Activated T-cell treated with anti-CD3 and anti-CD28 coated beads for 48 hours (primary cell): ENCODE results near the gene SKA1.

Experiments used
- DNase-seq: peaks from one replicate; pipeline ENCODE4 v3.0.0-alpha.2; 2020; ENCODE audit warnings: low read depth

Gene SKA1, protein sequence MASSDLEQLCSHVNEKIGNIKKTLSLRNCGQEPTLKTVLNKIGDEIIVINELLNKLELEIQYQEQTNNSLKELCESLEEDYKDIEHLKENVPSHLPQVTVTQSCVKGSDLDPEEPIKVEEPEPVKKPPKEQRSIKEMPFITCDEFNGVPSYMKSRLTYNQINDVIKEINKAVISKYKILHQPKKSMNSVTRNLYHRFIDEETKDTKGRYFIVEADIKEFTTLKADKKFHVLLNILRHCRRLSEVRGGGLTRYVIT

DNA sequence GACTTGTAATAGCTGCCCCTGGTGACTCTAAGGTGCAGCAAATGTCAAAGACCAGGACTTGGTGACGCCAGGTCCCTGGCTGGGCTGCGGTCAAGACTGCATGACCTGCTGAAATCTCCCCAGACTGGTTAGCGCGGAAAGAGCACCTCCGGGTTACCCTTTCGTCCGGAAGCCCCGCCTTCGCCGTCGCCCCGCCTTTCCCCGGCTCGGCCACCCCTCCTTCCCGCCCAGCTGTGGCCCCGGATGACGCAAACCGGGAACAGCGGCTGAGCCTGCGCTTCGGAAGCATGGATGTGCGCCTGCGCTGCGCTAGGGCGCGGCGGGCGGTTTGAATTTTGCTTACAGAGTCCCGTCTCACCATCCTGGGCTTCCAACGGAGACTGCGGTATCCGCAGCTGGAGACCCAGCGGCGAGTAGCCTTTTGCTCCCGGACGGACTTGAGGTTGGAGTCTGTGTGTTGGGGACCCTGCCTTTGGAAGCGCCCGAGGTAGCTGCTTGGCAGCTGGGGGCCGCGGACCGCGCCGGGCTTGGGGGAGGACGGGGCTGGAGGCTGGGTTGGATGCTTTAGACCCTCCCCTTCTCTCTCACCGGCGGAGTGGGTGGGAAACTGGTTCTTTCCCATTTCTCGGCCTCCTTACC, at the start of gene SKA1:
TSS of gene SKA1 (plus strand) at position 294 of the 639 bp plus-strand sequence. CDS start 785 bp downstream, outside the sequence.
- DNase-seq: peak; percentile 91

DNA sequence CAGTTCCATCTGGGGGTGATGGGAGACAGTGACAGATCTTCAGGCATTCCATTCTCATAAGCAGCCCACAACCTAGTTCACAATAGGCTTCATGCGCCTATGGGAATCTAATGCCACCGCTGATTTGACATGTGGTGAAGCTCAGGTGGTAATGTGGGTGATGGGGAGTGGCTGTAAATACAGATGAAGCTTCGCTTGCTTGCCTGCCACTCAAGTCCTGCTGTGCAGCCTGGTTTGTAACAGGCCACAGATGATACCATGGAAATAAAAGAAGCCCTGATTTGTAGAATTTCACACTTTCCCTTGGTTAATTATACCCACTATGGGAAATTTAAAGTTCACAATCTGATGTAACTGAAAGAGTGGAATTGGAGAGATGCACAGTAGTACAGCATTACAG, 46.9 kb upstream of the SKA1 start:
- DNase-seq: no peak

DNA sequence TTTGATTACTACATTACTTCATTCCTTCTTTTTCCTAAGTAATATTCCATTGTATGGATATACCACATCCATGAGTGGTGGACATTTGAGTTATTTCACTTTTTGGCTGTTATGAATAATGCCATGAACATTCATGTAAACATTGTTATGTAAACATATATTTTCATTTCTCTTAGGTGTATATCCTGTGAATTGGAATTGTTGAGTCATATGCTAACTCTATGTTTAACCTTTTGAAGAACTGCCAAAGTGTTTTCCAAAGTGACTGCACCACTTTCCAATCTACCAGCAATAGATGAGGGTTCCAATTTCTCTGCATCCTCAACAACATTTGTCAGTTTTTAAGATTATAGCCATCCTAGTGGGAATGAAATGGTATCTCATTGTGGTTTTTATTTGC, 44.7 kb upstream of the SKA1 start:
- DNase-seq: no peak

DNA sequence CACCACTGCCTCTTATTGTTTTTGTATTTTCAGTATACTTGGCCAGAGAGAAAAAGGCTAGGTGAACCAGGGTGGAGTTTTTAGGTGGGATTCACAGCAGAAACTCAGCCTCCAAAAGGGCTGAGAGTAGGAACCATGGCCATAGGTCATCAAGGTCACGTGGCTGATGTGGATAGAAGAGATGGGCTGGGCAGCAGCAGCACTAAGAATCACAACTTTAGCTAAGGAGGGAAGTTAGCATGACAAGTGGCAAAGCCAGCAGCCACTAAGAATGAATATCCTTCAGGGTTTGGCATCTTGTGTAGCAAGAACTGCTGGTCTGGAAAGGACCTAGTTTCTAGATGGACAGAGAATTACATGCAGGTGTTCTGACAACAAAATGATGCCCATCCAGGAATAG, 43.2 kb upstream of the SKA1 start:
- DNase-seq: no peak

DNA sequence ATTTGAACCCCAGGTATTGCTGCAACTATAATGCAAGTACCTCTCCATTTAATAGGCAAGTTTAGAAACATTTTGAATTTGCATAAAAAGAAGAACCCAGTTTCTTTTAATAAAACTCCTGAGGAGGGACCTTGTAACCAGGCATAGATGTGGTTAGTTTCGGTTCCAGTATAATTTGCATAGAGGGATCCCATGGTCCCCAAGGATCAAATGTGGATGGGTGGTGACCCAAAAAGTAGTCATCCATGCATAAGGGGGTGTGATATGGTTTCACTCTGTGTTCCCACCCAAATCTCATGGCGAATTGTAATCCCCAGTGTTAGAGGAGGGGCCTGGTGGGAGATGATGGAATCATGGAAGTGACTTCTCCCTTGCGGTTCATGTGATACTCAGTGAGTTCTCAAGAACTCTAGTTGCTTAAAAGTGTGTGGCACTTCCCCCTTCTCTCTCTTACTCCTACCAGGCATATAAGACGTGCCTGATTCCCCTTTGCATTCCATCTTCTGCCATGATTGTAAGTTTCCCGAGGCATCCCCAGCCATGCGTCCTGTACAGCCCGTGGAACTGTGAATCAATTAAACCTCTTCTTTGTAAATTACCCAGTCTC, 40.2 kb upstream of the SKA1 start:
- no peak for DNase-seq

DNA sequence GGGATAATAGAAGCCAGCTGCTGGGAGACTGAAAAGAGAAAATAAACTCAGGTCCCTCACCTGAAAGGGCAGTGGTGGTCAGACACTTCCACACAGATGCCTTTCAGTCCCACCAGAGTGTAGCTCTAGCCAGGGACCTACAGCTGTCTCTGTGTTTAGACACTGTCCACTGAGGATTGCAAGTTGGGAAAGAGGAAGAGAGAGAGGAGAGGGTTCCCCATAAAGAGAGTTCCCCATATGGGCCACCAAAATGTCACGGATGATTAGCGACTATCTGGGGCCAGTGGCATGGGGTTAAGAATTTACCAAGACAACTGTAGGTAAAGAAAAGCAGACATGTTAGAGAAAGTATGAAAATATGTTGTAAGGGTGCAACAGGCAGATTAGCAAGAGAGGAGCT, 36.7 kb upstream of the SKA1 start:
- DNase-seq: no peak

DNA sequence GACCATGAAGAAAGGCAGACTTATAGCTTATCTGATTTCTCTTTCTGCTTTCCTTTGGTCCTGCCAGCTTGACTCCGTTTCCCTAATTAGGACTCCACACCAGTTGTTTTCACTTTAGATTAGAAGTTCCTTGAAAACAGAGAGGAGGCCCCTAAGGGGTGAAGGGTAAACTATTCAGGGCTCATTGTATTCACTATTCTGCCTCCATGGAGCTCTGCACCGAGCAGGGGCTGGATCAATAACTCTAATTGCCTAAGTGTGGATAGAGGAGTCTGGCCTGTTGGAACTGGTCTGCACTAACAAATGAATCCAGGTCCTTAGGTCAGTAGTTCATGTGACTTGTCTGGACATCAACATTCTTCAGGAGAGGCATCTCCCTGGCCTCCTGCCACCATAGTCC, 36.1 kb upstream of the SKA1 start:
- DNase-seq: no peak

DNA sequence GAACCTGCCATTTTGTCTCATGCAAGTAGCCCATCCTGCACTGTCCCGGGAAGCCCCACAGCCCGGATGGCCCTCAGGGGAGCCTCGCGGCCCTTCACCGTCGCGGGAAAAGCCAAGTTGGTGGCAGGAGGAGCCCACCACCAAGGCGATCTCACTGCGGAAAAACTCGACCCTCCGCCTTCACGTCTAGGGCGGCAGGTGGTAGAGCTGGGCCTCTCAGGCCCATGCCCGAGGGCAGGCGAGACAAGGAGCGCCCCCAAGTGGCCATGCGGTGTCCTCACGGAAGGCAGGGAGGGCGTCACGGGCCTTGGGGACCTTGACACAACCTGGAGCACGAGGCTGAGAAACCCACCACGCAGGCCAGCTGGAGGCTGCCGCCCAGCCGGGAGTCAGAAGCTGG, 34.8 kb upstream of the SKA1 start:
- DNase-seq: no peak

DNA sequence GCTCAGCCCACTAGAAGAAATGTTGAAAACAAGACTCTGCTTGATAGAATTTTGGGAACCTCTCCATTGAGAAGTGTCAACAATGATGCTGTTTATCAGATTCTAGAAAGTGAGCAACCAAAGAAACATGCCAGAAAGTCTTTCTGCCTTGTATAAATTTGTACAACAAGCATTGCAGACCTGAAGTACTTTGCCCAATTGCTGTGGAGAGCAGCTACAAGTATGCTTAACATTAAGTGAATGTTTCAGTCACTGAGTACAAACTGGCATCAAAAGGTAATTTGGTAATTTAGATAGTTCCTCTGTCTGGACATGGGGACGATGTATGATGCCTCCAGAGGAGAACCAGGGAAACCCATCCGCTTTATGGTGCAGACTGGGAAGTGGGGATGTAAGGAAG, 33.4 kb upstream of the SKA1 start:
- no peak for DNase-seq

DNA sequence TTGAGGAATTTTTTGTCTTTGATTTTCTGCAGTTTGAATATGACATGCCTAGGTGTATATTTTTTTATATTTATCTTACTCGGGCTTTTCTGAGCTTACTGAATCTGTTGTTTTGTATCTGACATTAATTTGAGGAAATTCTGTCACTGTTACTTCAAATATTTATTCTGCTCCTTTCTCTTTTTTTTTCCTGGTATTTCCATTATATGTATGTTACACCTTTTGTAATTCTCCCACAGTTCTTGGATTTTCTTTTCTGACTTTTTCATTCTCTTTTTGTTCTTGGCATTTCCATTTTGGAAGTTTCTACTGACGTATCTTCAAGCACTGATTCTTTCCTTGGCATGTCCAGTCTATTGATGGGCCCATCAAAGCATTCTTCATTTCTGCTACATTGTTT, 24.1 kb upstream of the SKA1 start:
- no peak for DNase-seq

DNA sequence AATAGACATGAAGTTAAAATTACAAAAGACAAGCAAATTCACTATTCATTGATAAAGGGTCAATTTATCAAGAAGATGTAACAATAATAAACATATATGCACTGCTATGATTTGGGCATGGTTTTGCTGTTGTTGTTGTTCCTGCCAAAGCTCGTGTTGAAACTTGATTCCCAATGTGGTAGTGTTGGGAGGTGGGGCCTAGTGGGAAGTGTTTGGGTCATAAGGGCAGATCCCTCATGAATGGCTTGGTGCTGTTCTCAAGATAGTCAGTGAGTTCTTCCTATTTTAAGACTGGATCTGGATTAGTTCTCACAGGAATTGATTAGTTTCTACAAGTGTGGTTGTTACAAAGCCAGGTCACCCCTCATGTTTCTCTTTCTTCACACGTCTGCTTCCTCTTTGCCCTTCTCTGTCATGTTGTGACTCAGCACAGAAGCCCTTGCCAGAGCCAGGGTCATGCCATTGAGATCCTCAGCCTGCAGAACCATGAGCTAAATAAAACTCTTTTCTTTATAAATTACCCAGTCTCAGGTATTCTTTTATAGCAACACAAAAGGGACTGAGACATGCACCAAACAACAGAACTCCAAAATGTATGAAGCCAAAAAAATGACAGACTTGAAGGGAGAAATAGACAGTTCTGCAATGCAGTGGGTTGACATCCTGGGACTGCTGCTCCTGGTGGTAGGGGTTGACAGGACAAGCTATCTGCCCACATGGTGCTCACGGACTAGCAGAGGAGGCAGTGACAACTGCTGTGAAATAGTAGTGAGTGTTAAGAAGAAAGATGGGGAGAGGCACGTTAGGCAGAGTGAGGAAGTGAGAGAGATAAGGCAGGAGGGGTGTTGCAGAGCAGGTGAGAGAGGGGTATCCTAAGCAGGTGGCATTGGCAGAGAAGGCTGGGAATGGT, 18.6 kb upstream of the SKA1 start:
- DNase-seq: no peak

DNA sequence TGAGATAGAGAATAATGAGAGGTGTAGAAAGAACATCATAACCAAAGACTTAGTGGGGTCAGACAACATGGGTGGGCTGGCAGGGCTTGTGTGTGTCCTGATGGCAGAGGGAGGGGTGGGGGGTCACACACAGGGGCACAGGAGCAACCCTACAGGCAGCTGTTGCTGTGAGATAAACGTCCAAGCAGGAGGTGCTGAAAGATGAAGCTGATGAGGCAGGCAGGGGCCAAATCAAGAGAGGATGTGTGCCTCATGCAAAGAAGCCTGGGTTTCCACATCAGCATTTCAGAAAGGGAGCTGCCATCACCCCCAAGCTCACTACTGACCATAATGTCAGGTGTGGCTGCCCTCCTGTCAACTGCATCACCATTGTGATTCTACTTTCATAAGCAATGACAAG, 16.0 kb upstream of the SKA1 start:
- no peak for DNase-seq

DNA sequence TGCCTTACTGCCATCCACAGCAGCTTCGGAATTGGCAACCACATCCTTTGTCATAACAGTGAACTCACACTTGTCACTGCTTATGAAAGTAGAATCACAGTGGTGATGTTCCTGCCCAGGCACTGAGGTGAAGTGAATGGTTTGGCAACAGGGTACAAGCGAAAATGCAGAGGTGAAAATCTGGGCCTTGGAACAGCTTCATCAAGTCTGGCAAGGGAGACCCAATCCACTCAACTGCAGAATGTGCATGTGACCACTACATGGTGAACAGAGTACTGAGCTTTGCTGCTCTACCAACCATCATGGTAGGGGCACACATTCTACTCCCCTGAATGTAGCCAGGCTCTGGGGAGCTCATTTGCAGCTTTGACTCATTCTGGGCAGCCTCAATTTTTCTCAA, 15.0 kb upstream of the SKA1 start:
- DNase-seq: no peak

DNA sequence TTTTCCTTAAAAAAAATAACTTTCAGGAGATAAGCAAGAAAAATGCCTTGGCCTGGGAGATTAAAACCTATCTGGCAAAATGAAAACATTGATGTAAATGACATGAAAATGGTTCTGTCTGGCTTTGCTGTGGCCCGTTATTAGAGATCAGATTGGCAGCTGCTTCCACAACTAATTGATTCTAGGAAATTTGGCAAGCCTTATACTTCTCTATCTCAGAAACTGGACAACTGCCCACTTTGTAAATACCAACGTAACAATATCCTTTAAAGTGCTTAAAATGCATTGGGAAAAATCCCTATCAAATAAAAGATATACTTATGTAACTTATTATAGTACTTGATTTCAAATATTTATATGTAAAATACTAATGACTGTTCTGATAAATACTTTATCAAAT, 14.2 kb upstream of the SKA1 start:
- no peak for DNase-seq

DNA sequence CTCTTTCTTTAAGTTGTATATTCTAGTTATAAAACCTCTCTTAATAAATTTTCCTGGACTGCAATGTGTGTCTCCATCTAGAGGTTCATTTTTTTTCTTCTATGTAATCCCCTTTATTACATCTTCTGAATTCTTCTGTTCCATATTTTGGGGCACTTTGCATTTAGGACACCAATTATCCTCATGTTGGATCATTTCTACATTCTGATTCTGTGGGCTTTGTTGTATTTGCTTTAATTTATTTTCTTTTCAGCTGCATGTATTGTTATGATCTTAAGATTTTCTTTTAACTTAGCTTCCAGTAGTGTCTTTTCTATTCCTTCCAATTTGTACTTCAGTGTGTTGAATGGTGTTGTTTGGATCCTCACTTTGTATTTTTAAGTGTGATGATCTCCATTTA, 5.2 kb upstream of the SKA1 start:
- DNase-seq: no peak

DNA sequence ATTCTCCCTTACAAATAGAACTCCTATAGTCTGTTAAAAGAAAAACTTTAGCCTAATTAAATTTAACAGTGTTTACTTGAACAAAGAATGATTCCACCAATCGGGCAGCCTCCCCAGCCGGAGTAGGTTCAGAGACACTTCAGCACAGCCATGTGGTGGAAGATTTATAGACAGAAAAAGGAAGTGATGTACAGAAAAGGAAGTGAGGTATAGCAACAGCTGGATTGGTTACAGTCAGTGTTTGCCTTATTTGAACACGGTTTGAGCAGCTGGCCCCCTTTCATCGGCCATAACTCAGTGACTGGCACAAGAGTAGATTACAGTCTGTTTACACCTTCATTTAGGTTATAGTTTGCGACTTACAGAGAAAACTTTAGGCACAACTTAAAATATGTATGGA, 2.1 kb upstream of the SKA1 start:
- no peak for DNase-seq

DNA sequence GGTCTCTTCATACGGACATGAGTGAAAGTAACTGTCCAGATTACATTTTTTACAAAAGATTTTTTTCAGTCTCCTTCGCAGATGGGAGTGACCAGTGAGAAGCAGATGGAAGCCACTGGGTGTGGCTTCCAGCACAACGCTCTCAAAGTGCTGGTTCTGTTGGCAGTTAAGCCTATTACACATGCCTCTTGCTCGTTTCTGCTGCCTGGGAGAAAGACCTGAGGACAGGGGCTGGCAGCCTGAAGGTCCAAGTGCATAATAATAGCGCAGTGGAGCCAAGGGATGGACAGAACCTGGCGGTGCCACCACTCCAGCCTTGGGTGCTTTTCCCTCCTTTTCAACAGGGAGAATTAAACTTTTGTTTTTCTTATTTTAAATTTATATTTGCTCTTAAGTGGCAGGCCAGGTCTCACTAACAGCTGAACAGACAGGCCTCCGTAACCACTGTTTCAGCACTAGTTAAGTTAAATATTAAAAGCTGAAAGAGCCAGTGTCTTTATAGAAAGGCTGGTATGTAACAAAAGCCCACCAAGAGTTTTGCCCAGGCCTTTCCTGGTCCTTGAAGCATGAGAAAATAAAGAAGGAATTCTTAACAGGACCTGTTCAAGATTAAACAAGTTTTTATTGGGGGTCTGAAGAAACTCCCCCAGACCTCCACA, 1.2 kb upstream of the SKA1 start:
- no peak for DNase-seq

DNA sequence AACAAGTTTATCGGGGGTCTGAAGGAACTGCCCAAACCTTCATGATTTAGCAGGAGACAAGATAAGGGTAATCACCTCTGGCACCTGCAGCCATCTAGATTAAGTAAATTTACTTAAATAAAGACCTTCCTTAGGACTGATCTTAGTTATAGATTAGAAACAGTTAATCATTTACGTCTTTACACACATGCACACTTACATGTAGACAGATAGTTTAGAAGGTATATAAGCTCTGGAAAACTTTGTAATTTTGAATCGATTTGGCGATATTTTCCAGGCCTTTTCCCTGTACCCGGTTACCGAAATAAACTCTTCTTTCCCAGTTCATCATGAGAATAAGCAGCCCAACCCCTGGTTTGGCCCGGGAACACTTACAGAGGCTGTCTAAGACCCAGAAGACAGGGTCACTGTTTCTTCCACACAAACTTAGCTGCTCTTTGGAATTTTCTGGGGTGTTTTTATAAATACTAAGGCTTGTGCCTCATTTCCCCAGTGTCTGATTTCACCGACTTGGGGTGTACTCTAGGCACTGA, 560 bp upstream of the SKA1 start:
- no peak for DNase-seq

DNA sequence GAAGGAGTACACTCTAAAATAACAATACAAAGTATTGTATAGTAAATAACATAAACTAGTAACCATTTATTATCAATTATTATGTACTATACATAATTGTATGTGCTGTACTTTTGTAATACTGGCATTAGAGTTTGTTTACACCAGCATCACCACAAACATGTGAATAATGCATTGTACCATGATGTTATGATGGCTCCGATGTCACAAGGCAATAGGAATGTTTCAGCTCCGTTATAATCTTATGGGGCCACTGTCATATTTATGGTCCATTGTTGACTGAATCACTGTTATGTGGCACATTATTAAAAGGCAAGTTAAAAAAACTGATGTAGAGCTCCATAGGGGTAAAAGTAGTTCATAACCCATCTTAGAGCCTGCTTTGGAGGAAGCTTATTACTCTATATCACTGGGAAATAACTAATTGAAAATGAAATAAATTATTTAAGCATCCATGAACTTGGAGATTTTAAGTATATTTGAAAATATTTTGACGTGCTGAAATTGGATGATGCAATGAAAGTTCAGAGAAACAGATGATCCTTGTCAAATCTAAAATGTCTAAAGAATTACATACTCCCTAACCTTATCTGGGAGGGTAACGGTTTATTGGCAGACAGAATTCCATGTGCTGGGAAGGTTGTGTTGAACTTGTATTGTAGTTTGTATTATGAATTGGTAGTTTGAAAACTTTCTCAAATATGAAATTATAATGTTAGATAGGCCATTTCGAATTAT, 2.4 kb downstream of the SKA1 start:
- DNase-seq: no peak

DNA sequence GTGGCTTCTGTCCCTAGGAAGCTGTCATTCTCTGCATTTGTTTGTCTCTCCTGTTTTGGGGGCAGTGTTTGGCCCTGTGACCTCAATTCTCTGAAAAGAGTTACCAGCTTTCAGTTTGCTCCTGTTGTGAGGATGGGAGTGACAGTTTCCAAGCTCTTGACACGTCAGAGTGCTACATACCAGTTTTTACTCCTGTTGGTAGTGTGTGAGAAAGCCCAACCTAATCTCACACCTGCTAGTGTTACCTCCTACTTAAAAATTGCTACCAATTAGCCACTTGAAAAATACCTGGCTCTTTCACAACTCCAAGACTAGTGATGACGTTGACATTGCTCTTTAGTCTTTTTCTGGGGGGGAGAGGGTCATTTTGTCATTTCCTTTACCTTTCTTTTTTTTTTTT, 14.1 kb downstream of the SKA1 start:
- DNase-seq: no peak

DNA sequence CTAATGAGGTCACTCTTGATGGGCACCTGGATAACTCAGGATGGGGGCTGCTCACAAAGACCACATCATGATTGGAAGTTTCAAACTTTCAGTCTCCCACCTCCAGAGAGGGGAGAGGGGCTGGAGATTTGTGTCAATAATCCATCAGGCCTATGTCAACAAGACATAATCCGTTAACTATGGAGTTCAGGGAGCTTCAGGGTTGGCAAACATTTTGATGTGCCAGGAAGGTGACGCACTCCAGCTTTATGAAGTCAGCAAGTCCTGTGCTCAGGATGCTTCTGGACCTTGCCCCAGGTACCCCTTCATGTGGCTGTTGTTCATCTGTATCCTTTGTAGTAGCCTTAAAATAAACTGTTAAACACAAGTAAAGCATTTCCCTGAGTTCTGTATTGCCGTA, 19.0 kb downstream of the SKA1 start:
- DNase-seq: no peak
